K562 (cell line): ENCODE measurements around the gene RREB1. TPM values are rescaled to one million over a fixed set of nuclear protein-coding genes. Genes with fewer than 3 reads are reported as not detected.
A peak's percentile ranks its signal among the peaks of the same experiment; 100 is the strongest.

Experiments used
- BCOR ChIP-seq: fragments of 450-650 bp; IDR thresholded peaks from 2 replicates; pipeline ENCODE4 v1.6.1; 2016
- BMI1 ChIP-seq: fragments of 150-350 bp; IDR thresholded peaks from 2 replicates; pipeline ENCODE4 v1.6.1; 2014; ENCODE audit warnings: low read length
- EP400 ChIP-seq: fragments of 450-650 bp; IDR thresholded peaks from 2 replicates; pipeline ENCODE4 v1.6.1; 2017; ENCODE audit warnings: antibody characterized with exemption, mild to moderate bottlenecking, moderate library complexity
- HDAC1 ChIP-seq, 2 experiments: fragments of 450-650 bp; IDR thresholded peaks; 2 replicates each; pipeline ENCODE4 v1.6.1; 2016 to 2017; ENCODE audit warnings: inconsistent platforms in 1 of 2, mild to moderate bottlenecking in 1 of 2, moderate library complexity in 1 of 2
- HDGF ChIP-seq: fragments of 450-650 bp; IDR thresholded peaks from 2 replicates; pipeline ENCODE4 v1.6.1; 2016
- MAFF ChIP-seq: IDR thresholded peaks from 2 replicates; pipeline ENCODE4 v1.6.1; 2012; ENCODE audit warnings: low read length, improper control_type of control experiment
- NCOR1 ChIP-seq: fragments of 450-650 bp; IDR thresholded peaks from 2 replicates; pipeline ENCODE4 v1.6.1; 2016; ENCODE audit warnings: mild to moderate bottlenecking, moderate library complexity
- POLR2AphosphoS5 ChIP-seq: IDR thresholded peaks from 2 replicates; pipeline ENCODE4 v1.6.1; 2011; ENCODE audit warnings: mild to moderate bottlenecking, low read depth, low read length, moderate library complexity; ENCODE audit not compliant: control insufficient read depth, insufficient read depth
- RB1 ChIP-seq: fragments of 450-650 bp; IDR thresholded peaks from 2 replicates; pipeline ENCODE4 v1.6.1; 2017; ENCODE audit warnings: low read depth, mild to moderate bottlenecking
- RUNX1 ChIP-seq: sonication (generic); IDR thresholded peaks from 2 replicates; pipeline ENCODE4 v1.6.1; 2016; ENCODE audit warnings: antibody characterized with exemption, low read depth
- SAP30 ChIP-seq: fragments of 200-600 bp; sonication (generic); IDR thresholded peaks from 2 replicates; pipeline ENCODE4 v1.6.1; 2012; ENCODE audit warnings: borderline replicate concordance, low read depth, mild to moderate bottlenecking, moderate library complexity, low read length, control low read depth, inconsistent platforms; ENCODE audit not compliant: insufficient read depth, poor library complexity, severe bottlenecking
- THRAP3 ChIP-seq: fragments of 450-650 bp; IDR thresholded peaks from 2 replicates; pipeline ENCODE4 v1.6.1; 2016; ENCODE audit warnings: mild to moderate bottlenecking, inconsistent platforms, borderline replicate concordance
- ZBTB8A ChIP-seq: fragments of 450-650 bp; IDR thresholded peaks from 2 replicates; pipeline ENCODE4 v1.6.1; 2018; ENCODE audit warnings: mild to moderate bottlenecking, moderate library complexity; ENCODE audit not compliant: partially characterized antibody
- polyA plus RNA-seq, 8 experiments: library from polyadenylated mRNA; depleted of rRNA in 4 of 8; stranded (reverse) in 5 of 8; unstranded in 3 of 8; fragments of >200 nt; fragmentation: Nextera tagmentation in 2 of 8; fragmentation: Illumina TruSeq in 1 of 8; extraction: Ambion mirVana in 2 of 8; extraction: Trizol in 1 of 8; gene quantifications; 2 replicates each; pipeline versions ENCODE4 v1.2.1 to v1.2.3, GENCODE V29; 2011 to 2014; ENCODE audit warnings: inconsistent platforms in 1 of 8, missing spikeins in 1 of 8
- total RNA-seq, 7 experiments: library from RNA; depleted of rRNA in 6 of 7; stranded (reverse); fragments of >200 nt in 6 of 7; fragmentation: Illumina TruSeq in 2 of 7; extraction: Trizol in 2 of 7; gene quantifications; 2 replicates each; pipeline versions ENCODE4 v1.2.1 to v1.2.3, GENCODE V29; 2011 to 2021; ENCODE audit warnings: low replicate concordance in 1 of 7
- TF ChIP-seq, protein P1 (sequence below): fragments of 450-650 bp; formaldehyde crosslinking; IDR thresholded peaks from 2 replicates; pipeline ENCODE4 v1.4.0; 2020; ENCODE audit warnings: mild to moderate bottlenecking
- TF ChIP-seq, protein P2 (sequence below): fragments of 250-450 bp; sonication (Bioruptor Pico); IDR thresholded peaks from 2 replicates; pipeline ENCODE4 v1.9.0; 2021; ENCODE audit warnings: mild to moderate bottlenecking
- TF ChIP-seq, protein P3 (sequence below), 2 experiments: fragments of 450-650 bp; conservative IDR thresholded peaks; 2 replicates each; pipeline ENCODE4 v1.6.1; 2017; ENCODE audit warnings: mild to moderate bottlenecking in 2 of 2, moderate library complexity in 2 of 2
- TF ChIP-seq, protein P4 (sequence below): fragments of 250-450 bp; sonication (Bioruptor Pico); IDR thresholded peaks from 2 replicates; pipeline ENCODE4 v1.4.0; 2020; ENCODE audit warnings: mild to moderate bottlenecking
- TF ChIP-seq, protein P5 (sequence below): sonication (generic); formaldehyde crosslinking; IDR thresholded peaks from 2 replicates; pipeline ENCODE4 v1.8.0; 2023; ENCODE audit warnings: mild to moderate bottlenecking, missing genetic modification reagents
- TF ChIP-seq, protein P6 (sequence below): sonication (generic); formaldehyde crosslinking; IDR thresholded peaks from 2 replicates; pipeline ENCODE4 v1.9.0; 2022; ENCODE audit warnings: mild to moderate bottlenecking, missing genetic modification reagents
- TF ChIP-seq, protein P7 (sequence below): fragments of 250-450 bp; sonication (Bioruptor Pico); IDR thresholded peaks from 2 replicates; pipeline ENCODE4 v1.8.0; 2021; ENCODE audit warnings: mild to moderate bottlenecking, moderate library complexity

Gene RREB1
- total and polyA plus RNA-seq, 9 of the 15 experiments (the other 6 are each of a cell fraction or from before 2014, with no cell fraction given) = 3.3 to 64.2 (median 19.3) TPM

DNA sequence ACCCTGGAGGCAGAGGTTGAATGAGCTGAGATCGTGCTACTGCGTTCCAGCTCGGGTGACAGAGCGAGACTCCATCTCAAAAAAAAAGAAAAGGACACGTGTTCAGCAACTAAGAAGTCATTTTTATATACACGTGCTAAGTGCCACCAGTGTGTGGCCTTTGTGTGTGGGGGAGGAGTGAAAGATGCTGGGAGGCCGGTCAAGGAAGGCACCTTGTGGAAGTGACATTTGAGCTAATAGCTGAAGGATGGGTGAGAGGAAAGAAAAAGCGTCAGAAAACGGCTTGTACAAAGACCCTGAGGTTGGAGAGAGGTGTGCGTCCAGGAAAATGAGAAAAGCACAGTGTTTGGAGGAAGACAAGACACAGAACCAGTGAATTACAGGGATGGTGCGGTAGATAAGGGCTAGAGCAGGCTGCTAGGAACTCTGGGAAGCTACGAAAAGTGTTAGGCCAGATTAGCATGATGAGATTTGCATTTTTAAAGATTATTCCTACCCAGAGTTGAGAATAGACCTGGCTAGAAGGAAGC, 11.6 kb downstream of the RREB1 start (continued):
- TF ChIP-seq BMI1 = no peak
- TF ChIP-seq, protein P1, sequence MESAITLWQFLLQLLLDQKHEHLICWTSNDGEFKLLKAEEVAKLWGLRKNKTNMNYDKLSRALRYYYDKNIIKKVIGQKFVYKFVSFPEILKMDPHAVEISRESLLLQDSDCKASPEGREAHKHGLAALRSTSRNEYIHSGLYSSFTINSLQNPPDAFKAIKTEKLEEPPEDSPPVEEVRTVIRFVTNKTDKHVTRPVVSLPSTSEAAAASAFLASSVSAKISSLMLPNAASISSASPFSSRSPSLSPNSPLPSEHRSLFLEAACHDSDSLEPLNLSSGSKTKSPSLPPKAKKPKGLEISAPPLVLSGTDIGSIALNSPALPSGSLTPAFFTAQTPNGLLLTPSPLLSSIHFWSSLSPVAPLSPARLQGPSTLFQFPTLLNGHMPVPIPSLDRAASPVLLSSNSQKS (CRISPR knock-in tag) = no peak
- TF ChIP-seq, protein P2, sequence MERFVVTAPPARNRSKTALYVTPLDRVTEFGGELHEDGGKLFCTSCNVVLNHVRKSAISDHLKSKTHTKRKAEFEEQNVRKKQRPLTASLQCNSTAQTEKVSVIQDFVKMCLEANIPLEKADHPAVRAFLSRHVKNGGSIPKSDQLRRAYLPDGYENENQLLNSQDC (CRISPR knock-in tag) = 0 out of 2 replicates have a peak, but pooled peaks have one; percentile 15
- peak; percentile 80 to 99 for TF ChIP-seq HDAC1 (IDR thresholded peaks at IDR 0.05)
- peak; percentile 88 for TF ChIP-seq BCOR
- TF ChIP-seq, protein P3, sequence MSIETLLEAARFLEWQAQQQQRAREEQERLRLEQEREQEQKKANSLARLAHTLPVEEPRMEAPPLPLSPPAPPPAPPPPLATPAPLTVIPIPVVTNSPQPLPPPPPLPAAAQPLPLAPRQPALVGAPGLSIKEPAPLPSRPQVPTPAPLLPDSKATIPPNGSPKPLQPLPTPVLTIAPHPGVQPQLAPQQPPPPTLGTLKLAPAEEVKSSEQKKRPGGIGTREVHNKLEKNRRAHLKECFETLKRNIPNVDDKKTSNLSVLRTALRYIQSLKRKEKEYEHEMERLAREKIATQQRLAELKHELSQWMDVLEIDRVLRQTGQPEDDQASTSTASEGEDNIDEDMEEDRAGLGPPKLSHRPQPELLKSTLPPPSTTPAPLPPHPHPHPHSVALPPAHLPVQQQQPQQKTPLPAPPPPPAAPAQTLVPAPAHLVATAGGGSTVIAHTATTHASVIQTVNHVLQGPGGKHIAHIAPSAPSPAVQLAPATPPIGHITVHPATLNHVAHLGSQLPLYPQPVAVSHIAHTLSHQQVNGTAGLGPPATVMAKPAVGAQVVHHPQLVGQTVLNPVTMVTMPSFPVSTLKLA (conservative IDR thresholded peaks at IDR 0.05) = peak; percentile 98 to 99
- no peak for TF ChIP-seq RUNX1
- TF ChIP-seq EP400 = peak; percentile 98
- TF ChIP-seq POLR2AphosphoS5 = peak; percentile 62
- no peak for TF ChIP-seq ZBTB8A
- TF ChIP-seq HDGF = no peak
- TF ChIP-seq, protein P4, sequence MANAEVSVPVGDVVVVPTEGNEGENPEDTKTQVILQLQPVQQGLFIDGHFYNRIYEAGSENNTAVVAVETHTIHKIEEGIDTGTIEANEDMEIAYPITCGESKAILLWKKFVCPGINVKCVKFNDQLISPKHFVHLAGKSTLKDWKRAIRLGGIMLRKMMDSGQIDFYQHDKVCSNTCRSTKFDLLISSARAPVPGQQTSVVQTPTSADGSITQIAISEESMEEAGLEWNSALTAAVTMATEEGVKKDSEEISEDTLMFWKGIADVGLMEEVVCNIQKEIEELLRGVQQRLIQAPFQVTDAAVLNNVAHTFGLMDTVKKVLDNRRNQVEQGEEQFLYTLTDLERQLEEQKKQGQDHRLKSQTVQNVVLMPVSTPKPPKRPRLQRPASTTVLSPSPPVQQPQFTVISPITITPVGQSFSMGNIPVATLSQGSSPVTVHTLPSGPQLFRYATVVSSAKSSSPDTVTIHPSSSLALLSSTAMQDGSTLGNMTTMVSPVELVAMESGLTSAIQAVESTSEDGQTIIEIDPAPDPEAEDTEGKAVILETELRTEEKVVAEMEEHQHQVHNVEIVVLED = no peak
- TF ChIP-seq THRAP3 = peak; percentile 88; the same call in 1 of the 2 replicates
- TF ChIP-seq, protein P5, sequence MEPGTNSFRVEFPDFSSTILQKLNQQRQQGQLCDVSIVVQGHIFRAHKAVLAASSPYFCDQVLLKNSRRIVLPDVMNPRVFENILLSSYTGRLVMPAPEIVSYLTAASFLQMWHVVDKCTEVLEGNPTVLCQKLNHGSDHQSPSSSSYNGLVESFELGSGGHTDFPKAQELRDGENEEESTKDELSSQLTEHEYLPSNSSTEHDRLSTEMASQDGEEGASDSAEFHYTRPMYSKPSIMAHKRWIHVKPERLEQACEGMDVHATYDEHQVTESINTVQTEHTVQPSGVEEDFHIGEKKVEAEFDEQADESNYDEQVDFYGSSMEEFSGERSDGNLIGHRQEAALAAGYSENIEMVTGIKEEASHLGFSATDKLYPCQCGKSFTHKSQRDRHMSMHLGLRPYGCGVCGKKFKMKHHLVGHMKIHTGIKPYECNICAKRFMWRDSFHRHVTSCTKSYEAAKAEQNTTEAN = no peak
- peak; percentile 75 for TF ChIP-seq NCOR1
- TF ChIP-seq SAP30 = peak; percentile 63
- 0 out of 2 replicates have a peak, but pooled peaks have one; percentile 8 for TF ChIP-seq MAFF
- no peak for TF ChIP-seq RB1
- TF ChIP-seq, protein P6, sequence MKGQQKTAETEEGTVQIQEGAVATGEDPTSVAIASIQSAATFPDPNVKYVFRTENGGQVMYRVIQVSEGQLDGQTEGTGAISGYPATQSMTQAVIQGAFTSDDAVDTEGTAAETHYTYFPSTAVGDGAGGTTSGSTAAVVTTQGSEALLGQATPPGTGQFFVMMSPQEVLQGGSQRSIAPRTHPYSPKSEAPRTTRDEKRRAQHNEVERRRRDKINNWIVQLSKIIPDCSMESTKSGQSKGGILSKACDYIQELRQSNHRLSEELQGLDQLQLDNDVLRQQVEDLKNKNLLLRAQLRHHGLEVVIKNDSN (CRISPR knock-in tag) = peak; percentile 81
- TF ChIP-seq, protein P7, sequence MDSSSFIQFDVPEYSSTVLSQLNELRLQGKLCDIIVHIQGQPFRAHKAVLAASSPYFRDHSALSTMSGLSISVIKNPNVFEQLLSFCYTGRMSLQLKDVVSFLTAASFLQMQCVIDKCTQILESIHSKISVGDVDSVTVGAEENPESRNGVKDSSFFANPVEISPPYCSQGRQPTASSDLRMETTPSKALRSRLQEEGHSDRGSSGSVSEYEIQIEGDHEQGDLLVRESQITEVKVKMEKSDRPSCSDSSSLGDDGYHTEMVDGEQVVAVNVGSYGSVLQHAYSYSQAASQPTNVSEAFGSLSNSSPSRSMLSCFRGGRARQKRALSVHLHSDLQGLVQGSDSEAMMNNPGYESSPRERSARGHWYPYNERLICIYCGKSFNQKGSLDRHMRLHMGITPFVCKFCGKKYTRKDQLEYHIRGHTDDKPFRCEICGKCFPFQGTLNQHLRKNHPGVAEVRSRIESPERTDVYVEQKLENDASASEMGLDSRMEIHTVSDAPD (CRISPR knock-in tag) = no peak
